Measurements from ENCODE around the gene GALR2. TPM values are rescaled to one million over a fixed set of nuclear protein-coding genes. Genes with fewer than 3 reads are reported as not detected.
"Not testable (repeated sequence)": the region's sequence is repeated elsewhere in the genome, so short reads cannot be mapped to it uniquely, and the experiment has no call there.

GALR2 gene, protein sequence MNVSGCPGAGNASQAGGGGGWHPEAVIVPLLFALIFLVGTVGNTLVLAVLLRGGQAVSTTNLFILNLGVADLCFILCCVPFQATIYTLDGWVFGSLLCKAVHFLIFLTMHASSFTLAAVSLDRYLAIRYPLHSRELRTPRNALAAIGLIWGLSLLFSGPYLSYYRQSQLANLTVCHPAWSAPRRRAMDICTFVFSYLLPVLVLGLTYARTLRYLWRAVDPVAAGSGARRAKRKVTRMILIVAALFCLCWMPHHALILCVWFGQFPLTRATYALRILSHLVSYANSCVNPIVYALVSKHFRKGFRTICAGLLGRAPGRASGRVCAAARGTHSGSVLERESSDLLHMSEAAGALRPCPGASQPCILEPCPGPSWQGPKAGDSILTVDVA
- polyA plus RNA-seq (ENCODE audit: insufficient read length in 12 of 12), result not detected
- long read RNA-seq, donor 1, partial matches to known transcripts, result 0 of 1 reads
- long read RNA-seq, donor 1, other reads (novel, unspliced or antisense), result 0 of 1 reads
- long read RNA-seq, donor 2, result 0 reads
- long read RNA-seq, donor 3, result 0 reads
- long read RNA-seq, donor 4, result 0 reads
- long read RNA-seq, donor 5, result 0 reads
- long read RNA-seq, donor 6, result 0 reads
- long read RNA-seq, donor 7, result 0 reads
- long read RNA-seq, donor 8, result 0 reads
- long read RNA-seq, donor 9, result 0 reads
- long read RNA-seq, donor 10, result 0 reads
- long read RNA-seq, donor 11, result 0 reads

DNA sequence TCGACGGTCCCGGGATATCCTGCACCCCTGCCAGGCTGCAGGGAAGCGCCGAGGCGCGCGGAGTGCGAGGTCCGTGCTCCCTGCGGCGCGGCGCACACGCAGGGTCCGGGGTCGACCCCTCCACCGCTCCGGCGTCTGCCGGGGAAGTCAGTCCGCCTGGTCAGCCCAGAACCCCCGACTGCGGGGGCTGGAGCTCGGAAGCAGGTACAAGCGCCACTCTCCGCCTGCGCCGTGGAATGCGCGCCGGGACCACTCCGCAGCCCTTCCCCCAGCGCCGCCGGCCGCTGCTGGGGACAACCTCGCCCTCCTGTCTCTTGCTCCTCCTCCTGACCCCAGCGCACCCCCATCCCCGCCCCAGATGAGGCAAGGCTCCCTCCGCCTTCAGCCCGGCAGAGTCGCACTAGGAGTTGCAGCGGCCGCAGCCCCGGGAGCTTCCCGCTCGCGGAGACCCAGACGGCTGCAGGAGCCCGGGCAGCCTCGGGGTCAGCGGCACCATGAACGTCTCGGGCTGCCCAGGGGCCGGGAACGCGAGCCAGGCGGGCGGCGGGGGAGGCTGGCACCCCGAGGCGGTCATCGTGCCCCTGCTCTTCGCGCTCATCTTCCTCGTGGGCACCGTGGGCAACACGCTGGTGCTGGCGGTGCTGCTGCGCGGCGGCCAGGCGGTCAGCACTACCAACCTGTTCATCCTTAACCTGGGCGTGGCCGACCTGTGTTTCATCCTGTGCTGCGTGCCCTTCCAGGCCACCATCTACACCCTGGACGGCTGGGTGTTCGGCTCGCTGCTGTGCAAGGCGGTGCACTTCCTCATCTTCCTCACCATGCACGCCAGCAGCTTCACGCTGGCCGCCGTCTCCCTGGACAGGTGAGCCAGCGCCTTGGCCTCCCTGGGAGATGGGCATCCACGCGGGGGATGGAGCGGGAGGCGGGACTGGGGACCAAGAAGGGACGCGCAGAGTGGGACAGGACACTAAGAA lies at the start of gene GALR2:
GALR2 (plus strand) TSS at position 392 of the 974 bp plus-strand sequence; CDS start at position 495, 103 bp downstream.
- no peak for DNase-seq

- no peak for DNase-seq
Measured at GRCh38 chr17:76025294-76025693, 49.3 kb upstream of the GALR2 start.

DNA sequence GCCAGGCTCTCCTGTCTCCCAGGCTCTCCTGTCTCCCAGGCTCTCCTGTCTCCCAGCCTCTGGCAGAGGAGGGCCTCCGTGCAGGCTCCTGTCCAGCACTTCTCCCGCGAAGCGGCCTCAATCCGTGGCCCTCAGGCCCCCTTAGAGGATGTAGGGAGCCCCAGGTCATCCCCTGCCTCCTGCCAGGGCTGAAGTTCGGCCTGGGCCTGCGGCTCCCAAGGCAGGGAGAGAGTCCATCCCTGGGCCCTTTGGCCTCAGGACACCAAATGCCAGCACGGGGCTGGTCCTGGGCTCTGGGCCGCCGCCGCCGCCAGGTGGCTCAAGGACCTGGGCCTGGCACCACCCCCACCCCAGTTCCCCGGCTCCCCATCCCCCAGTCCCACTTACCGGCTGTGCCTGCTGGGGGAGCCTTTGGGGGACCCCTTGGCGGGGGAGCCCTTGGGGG lies 47.8 kb upstream of the GALR2 start:
- no peak for DNase-seq

DNA sequence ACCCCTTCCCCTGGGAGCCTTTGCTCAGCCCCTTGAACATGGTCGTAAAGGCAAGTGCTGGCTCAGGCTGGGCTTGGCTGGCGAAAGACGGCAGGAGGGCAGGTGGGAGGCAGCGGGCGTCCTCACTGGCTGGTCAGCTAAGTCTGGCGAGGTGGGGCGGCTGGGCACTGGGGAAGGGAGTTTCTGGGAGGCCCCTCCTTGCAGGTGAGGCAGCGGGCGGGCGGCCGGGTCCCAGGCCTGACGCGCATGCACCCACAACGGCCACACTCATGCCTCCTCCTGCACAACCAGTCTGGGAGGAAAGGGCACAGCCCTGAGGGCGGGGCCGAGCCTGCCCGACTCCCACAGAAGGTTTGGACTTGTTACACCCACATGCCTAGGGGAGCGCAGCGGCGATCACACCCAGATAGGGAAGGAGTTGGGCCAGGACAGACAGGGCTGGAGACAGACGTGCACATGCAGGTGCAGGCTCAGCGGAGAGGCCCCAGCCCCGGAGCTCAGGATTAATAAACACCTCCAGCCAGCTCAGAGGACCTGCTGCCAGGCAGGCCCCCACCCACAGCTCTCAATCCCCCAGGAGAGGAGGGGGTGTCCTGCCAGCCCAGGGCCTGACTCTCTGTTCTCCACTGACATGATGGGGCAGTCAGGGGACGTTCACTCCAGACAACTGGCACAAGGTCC lies 47.3 kb upstream of the GALR2 start, which contains the start of gene EVPL:
EVPL (minus strand) TSS at position 148 of the 681 bp plus-strand sequence; CDS start at position 40, 108 bp downstream.
- no peak for DNase-seq

- no peak for DNase-seq
Measured at GRCh38 chr17:76032073-76032779, 42.4 kb upstream of the GALR2 start.

DNA sequence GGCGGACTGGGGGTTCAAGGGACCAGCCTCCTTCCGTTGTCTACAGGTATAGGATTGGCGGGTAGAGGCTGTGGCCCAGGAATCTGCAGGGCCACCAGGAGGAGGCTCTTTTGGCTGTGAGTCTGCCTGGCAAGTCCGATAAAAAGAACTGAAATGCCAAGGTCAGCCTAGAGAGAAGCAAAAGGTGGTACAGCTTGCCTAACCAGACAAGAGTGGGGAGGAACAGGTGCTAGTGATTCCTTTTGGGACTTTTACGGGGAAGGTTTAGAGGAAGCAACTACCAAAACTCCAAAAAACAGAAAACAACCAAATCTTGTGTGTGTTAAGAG lies 41.8 kb upstream of the GALR2 start:
- no peak for DNase-seq

DNA sequence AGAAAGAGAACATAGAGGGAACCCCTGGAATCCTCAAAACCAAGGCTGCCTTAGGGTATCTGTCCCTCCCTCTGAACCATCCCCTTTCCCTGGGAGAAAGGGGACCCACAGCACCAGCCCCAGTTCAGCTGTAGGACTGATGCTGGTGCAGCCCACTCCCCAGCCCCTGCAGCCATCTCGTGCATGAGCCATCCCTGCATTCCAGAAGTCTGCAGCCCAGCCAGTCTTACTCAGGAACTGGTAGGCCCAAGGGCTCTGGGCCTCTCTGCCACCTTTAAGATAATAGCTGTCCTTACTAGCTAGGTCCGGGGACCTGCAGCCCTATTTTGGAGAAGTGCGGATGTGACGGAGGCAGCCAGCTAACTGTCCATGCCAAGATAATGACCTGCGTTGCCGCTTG lies 41.4 kb upstream of the GALR2 start:
- no peak for DNase-seq

DNA sequence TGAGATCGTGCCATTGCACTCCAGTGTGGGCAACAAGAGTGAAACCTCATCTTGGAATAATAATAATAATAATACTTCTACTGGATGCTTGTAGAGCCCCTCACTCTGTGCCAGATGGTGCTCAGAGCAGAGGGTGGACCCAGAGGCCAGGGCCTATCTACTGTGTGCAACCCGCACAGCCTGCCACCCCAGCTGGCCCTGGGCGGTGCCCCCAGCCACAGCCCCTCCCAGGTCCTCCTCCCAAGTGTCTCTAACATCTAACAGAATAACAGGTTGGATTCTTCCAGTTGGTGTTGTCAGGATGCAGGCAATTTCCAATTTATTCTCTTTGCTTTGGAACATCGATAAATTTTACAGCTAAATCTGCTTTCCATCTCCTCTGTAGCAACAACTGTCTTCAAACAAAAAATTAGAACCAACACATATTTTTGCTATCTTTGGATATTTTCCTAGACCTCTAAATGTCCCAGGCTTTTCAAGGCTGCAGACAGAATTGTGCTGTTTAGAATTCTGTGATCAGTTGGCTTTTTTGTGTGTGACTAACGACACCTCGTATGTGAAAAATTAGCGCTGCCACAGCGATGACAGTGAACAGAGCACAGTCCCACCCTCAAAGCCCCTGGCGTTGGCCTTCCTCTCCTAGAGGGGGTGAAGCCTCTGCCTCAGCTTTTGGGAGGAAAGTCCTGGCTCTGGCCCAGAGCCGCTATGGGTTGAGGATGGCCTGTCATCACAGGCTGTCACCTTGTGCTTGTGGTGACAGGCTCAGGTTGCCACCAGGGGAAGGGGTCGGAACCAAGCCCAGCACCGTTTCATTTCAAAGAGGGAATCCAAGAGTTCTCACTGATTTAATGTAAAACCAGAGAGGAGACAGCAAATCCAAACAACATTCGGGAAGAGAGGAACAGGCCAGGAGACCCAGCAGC lies 39.9 kb upstream of the GALR2 start:
- DNase-seq, result no peak

GRCh38 chr17:76036497-76037261 lies 37.9 kb upstream of the GALR2 start:
- no peak for DNase-seq

- no peak for DNase-seq
Measured at GRCh38 chr17:76038050-76038449, 36.5 kb upstream of the GALR2 start.

DNA sequence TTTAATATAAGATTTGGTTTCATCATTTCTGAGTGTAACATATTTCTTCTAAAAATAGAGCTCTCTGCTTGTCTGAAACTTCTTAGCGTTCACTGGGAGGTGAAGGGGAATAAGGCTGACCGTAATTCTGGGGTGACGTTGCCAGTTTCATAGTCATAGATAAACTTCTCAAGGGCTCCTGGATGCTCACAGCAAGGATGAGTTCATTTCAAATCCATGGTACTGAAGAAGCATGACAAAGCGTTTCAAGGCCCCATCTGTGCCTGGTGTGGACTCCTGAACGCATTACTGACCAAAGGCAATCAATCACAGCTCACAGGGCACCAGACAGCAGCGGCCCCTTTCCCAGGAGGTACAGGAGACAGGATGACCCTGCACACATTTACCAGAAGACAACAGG lies 35.5 kb upstream of the GALR2 start:
- DNase-seq, result no peak

DNA sequence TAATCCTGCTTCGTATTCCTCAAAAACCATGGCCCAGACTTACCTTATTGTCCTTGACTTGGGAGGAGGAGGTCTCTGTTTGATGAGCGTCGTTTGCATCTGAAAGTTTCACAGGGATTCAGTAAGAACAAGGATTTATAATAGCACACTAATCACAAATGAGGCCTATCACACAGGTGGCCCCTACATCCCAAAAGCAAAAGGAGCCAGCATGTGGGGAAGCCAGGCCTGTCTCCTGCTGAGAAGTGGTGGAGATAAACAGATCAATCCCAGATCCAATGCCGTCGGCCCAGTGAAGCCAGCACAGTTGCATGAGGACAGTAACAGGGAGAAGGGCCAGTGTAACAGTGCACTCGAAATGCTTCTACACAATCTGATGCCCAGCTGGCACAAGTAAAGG lies 34.2 kb upstream of the GALR2 start:
- DNase-seq, result no peak

DNA sequence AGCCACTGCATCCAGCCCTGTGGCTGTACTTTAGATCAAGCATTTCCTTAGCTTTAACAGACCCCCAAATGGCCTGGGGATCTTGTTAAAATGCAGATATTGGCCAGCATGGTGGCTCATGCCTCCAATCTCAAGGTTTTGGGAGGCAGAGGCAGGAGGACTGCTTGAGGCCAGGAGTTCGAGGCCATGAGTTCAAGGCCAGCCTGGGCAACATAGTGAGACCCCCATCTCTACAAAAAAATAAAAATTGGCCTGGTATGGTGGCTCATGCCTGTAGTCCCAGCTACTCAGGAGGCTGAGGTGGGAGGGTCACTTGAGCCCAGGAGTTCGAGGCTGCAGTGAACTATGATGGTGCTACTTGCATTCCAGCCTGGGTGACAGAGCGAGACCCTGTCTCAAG lies 31.7 kb upstream of the GALR2 start:
- DNase-seq, result not testable (repeated sequence)

DNA sequence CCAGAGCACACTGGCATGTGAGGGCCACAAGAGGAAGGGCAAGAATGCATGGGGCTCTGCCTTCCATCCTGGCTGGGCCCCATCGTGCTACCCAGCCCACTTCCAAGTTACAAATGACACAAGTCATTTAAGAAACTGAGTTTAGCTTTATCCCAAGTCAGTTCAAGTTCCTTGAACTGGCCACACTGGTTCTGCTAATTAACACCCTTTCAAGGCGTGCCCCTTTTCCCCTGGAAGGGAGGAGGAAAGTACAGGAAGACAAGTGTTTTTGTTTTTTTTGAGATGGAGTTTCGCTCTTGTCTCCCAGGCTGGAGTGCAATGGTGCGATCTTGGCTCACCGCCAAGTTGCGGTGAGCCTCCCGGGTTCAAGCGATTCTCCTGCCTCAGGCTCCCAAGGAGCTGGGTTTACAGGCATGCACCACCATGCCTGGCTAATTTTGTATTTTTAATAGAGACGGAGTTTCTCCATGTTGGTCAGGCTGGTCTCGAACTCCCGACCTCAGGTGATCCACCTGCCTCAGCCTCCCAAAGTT lies 30.0 kb upstream of the GALR2 start:
- DNase-seq, result not testable (repeated sequence)

DNA sequence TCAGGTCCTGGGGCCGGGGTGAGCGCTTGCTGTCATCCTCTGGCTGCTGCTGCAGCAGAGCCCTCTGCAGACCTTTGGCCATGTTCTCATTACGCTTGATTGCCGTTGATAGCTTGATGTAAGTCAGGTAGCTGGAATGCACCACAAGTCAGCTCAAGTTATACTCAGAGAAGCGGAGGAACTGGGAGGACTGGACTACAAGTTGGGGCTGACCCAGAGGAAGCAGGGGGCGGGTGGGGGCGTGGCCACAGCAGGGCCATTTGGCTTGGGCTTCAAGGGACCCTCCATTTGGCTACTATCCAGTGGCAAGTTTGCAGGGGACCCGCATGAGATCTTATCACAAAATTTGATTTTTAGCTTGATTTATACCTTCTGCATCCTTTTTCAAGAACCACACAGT lies 28.5 kb upstream of the GALR2 start:
- DNase-seq, result no peak

- no peak for DNase-seq
Measured at GRCh38 chr17:76048025-76048605, 26.5 kb upstream of the GALR2 start.

GRCh38 chr17:76048711-76049110 lies 25.9 kb upstream of the GALR2 start:
- DNase-seq, result no peak

DNA sequence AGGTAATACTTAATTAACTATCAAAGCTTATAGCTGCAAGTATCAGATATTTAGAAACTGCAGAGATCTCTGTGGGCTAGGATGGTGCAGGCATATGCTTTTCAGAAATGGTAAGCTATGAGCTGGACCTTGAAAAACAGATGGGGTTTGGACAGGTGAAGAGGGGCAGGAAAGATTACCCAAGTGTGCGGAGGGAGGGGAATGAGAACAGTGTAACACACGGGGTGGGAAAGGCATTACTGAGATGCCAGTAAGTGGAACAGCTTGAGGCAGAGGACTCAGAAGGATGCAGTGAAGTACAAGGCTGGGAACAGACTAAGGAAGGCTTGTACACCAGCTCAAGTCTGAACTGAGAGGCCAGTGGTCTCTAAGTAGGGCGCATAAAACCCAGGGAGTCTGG lies 25.3 kb upstream of the GALR2 start:
- no peak for DNase-seq

Data from muscle of arm (tissue), 14 donors.